CD4-positive, alpha-beta T cell treated with Interleukin-6 for 4 hours (primary cell): ENCODE data around the gene IL17RE.

Experiments
- DNase-seq: peaks from one replicate; pipeline ENCODE4 v3.0.0-alpha.2; 2020; ENCODE audit warnings: mixed read lengths

Gene IL17RE

GRCh38 chr3:9909221-9910013 lies 6.8 kb downstream of the IL17RE start:
- no peak for DNase-seq

- DNase-seq: no peak
Observed at GRCh38 chr3:9911863-9912262, 9.2 kb downstream of the IL17RE start.

- DNase-seq: peak; percentile 44
Observed at GRCh38 chr3:9912294-9912935, 9.8 kb downstream of the IL17RE start.

- no peak for DNase-seq
Observed at GRCh38 chr3:9913601-9914000, 11.0 kb downstream of the IL17RE start.

- no peak for DNase-seq
Observed at GRCh38 chr3:9914011-9914410, 11.4 kb downstream of the IL17RE start.

- no peak for DNase-seq
Observed at GRCh38 chr3:9914559-9915253, 12.1 kb downstream of the IL17RE start.

- peak; percentile 48 for DNase-seq
Observed at GRCh38 chr3:9915254-9916141, 12.8 kb downstream of the IL17RE start.

GRCh38 chr3:9916346-9916733 lies 13.7 kb downstream of the IL17RE start:
- no peak for DNase-seq

GRCh38 chr3:9916734-9917680 lies 14.4 kb downstream of the IL17RE start, which contains the start of gene IL17RC:
IL17RC (plus strand) TSS chr3:9917098; CDS start chr3:9917316, 218 bp downstream.
- DNase-seq: peak; percentile 39

GRCh38 chr3:9917820-9918219 lies 15.2 kb downstream of the IL17RE start:
- DNase-seq: no peak

- no peak for DNase-seq
Observed at GRCh38 chr3:9918261-9919038, 15.8 kb downstream of the IL17RE start.

- DNase-seq: no peak
Observed at GRCh38 chr3:9928158-9928557, 25.5 kb downstream of the IL17RE start.

GRCh38 chr3:9930804-9931418 lies 28.3 kb downstream of the IL17RE start:
- DNase-seq: no peak

- no peak for DNase-seq
Observed at GRCh38 chr3:9932535-9932842, 29.8 kb downstream of the IL17RE start.

GRCh38 chr3:9932843-9933560 lies 30.4 kb downstream of the IL17RE start:
- DNase-seq: peak; percentile 89

GRCh38 chr3:9933561-9934234 lies 31.1 kb downstream of the IL17RE start, which contains the start of gene CRELD1:
CRELD1 (plus strand) TSS chr3:9933834; CDS start chr3:9934439, 605 bp downstream.
- peak; percentile 97 for DNase-seq

GRCh38 chr3:9934235-9934621 lies 31.6 kb downstream of the IL17RE start:
- DNase-seq: peak; percentile 36

- no peak for DNase-seq
Observed at GRCh38 chr3:9934993-9935392, 32.3 kb downstream of the IL17RE start.

- DNase-seq: no peak
Observed at GRCh38 chr3:9935966-9936510, 33.4 kb downstream of the IL17RE start.
